ENCODE measurements around the gene IL23A. TPM values are rescaled to one million over a fixed set of nuclear protein-coding genes. Genes with fewer than 3 reads are reported as not detected.

IL23A gene
- total RNA-seq, 1 donor from 2014 or later = not detected

- Histone ChIP-seq H3K27me3 (ENCODE audit: control insufficient read depth, insufficient read depth, low read length) (no peaks in the 10 kb centered on the region), H3K36me3 (ENCODE audit: control insufficient read depth, insufficient read depth, low read length) (peaks cover 26% of the 10 kb centered on the region), H3K4me3 (ENCODE audit: low read depth, low read length) (no peak overlapping the region)
- FAIRE-seq (no peak), DNase-seq (ENCODE audit: low read depth) (no peak)
- no peak for TF ChIP-seq CTCF (IDR thresholded peaks at IDR 0.05; ENCODE audit: insufficient read depth, low read length, severe bottlenecking)
These were observed 10.1 kb downstream of the IL23A start for GRCh38 chr12:56348776-56349175.

- FAIRE-seq (no peak), DNase-seq (ENCODE audit: low read depth) (no peak)
- Histone ChIP-seq H3K27me3 (ENCODE audit: control insufficient read depth, insufficient read depth, low read length) (no peaks in the 10 kb centered on the region), H3K36me3 (ENCODE audit: control insufficient read depth, insufficient read depth, low read length) (peaks cover 34% of the 10 kb centered on the region), H3K4me3 (ENCODE audit: low read depth, low read length) (no peak overlapping the region)
- no peak for TF ChIP-seq CTCF (IDR thresholded peaks at IDR 0.05; ENCODE audit: insufficient read depth, low read length, severe bottlenecking)
These were observed 12.0 kb downstream of the IL23A start for GRCh38 chr12:56350662-56351061.

GRCh38 chr12:56351325-56351724 lies 12.6 kb downstream of the IL23A start:
- Histone ChIP-seq H3K36me3 (ENCODE audit: control insufficient read depth, insufficient read depth, low read length) (peaks cover 39% of the 10 kb centered on the region), H3K27me3 (ENCODE audit: control insufficient read depth, insufficient read depth, low read length) (no peaks in the 10 kb centered on the region), H3K4me3 (ENCODE audit: low read depth, low read length) (no peak overlapping the region)
- FAIRE-seq = no peak
- TF ChIP-seq CTCF (IDR thresholded peaks at IDR 0.05; ENCODE audit: insufficient read depth, low read length, severe bottlenecking) = no peak
- no peak for DNase-seq (ENCODE audit: low read depth)

- TF ChIP-seq CTCF (IDR thresholded peaks at IDR 0.05; ENCODE audit: insufficient read depth, low read length, severe bottlenecking) = no peak
- DNase-seq (ENCODE audit: low read depth) = peak; percentile 70
- FAIRE-seq = no peak
- H3K36me3 ChIP-seq (ENCODE audit: control insufficient read depth, insufficient read depth, low read length) = peaks cover 15% of the 10 kb centered on the region
- peak overlapping the region; percentile 63 for H3K4me3 ChIP-seq (ENCODE audit: low read depth, low read length)
- H3K27me3 ChIP-seq (ENCODE audit: control insufficient read depth, insufficient read depth, low read length) = no peaks in the 10 kb centered on the region
These were observed 20.3 kb downstream of the IL23A start for GRCh38 chr12:56358836-56359532.

GRCh38 chr12:56359851-56360767 lies 21.4 kb downstream of the IL23A start, which contains the start of gene STAT2:
STAT2 (minus strand) TSS chr12:56360107; CDS start chr12:56356571, 3,536 bp downstream.
- Histone ChIP-seq H3K4me3 (ENCODE audit: low read depth, low read length) (peak within 1 kb of the TSS; percentile 63), H3K36me3 (ENCODE audit: control insufficient read depth, insufficient read depth, low read length) (peaks cover 6% of the 10 kb centered on the region), H3K27me3 (ENCODE audit: control insufficient read depth, insufficient read depth, low read length) (no peaks in the 10 kb centered on the region)
- TF ChIP-seq CTCF (IDR thresholded peaks at IDR 0.05; ENCODE audit: insufficient read depth, low read length, severe bottlenecking) = no peak
- DNase-seq (ENCODE audit: low read depth) = peak; percentile 100
- no peak for FAIRE-seq
